Measurements from ENCODE around the gene SLC30A3.
A peak's percentile ranks its signal among the peaks of the same experiment; 100 is the strongest.

SLC30A3 gene

GRCh38 chr2:27236626-27237025 lies 26.2 kb downstream of the SLC30A3 start:
- H3K36me3 ChIP-seq (ENCODE audit: control insufficient read depth, insufficient read depth, low read length), result peaks cover 65% of the 10 kb centered on the region
- H3K4me1 ChIP-seq (ENCODE audit: control insufficient read depth, insufficient read depth, low read length), result no peaks in the 10 kb centered on the region
- H3K27ac ChIP-seq (ENCODE audit: low read depth, low read length), result no peak overlapping the region
- H3K9ac ChIP-seq (ENCODE audit: low read length), result no peak overlapping the region
- no peaks in the 10 kb centered on the region for H3K27me3 ChIP-seq (ENCODE audit: control insufficient read depth, insufficient read depth, low read length)
- H3K4me3 ChIP-seq (ENCODE audit: low read length), result no peak overlapping the region

DNA sequence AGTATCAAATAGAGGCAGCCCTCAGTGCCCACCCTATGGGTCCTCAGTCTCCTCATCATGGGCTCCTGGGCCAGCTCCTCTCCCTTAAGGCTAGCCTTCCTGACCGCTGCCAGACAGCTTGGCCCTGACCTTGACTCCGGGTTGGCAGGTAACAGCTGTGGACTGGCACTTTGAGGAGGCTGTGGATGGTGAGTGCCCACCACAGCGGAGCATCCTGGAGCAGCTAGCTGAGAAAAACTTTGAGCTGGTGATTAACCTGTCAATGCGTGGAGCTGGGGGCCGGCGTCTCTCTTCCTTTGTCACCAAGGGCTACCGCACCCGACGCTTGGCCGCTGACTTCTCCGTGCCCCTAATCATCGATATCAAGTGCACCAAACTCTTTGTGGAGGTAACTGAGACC lies 26.7 kb downstream of the SLC30A3 start:
- Histone ChIP-seq H3K36me3 (ENCODE audit: control insufficient read depth, insufficient read depth, low read length) (peaks cover 64% of the 10 kb centered on the region), H3K27ac (ENCODE audit: low read depth, low read length) (no peak overlapping the region), H3K9ac (ENCODE audit: low read length) (no peak overlapping the region), H3K27me3 (ENCODE audit: control insufficient read depth, insufficient read depth, low read length) (no peaks in the 10 kb centered on the region), H3K4me1 (ENCODE audit: control insufficient read depth, insufficient read depth, low read length) (no peaks in the 10 kb centered on the region), H3K4me3 (ENCODE audit: low read length) (no peak overlapping the region)

DNA sequence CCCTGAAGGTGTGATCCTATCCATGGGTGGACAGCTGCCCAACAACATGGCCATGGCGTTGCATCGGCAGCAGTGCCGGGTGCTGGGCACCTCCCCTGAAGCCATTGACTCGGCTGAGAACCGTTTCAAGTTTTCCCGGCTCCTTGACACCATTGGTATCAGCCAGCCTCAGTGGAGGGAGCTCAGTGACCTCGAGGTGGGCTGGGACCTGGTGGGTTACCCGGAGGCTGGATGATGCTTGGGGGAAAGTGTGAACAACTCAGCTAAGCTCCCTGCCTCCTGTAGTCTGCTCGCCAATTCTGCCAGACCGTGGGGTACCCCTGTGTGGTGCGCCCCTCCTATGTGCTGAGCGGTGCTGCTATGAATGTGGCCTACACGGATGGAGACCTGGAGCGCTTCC lies 29.5 kb downstream of the SLC30A3 start:
- Histone ChIP-seq H3K4me1 (ENCODE audit: control insufficient read depth, insufficient read depth, low read length) (no peaks in the 10 kb centered on the region), H3K9ac (ENCODE audit: low read length) (no peak overlapping the region), H3K27ac (ENCODE audit: low read depth, low read length) (no peak overlapping the region), H3K36me3 (ENCODE audit: control insufficient read depth, insufficient read depth, low read length) (peaks cover 54% of the 10 kb centered on the region), H3K27me3 (ENCODE audit: control insufficient read depth, insufficient read depth, low read length) (no peaks in the 10 kb centered on the region), H3K4me3 (ENCODE audit: low read length) (no peak overlapping the region)

GRCh38 chr2:27231921-27232320 lies 30.9 kb downstream of the SLC30A3 start:
- Histone ChIP-seq H3K36me3 (ENCODE audit: control insufficient read depth, insufficient read depth, low read length) (peaks cover 49% of the 10 kb centered on the region), H3K4me1 (ENCODE audit: control insufficient read depth, insufficient read depth, low read length) (no peaks in the 10 kb centered on the region), H3K4me3 (ENCODE audit: low read length) (no peak overlapping the region), H3K27me3 (ENCODE audit: control insufficient read depth, insufficient read depth, low read length) (no peaks in the 10 kb centered on the region), H3K27ac (ENCODE audit: low read depth, low read length) (no peak overlapping the region), H3K9ac (ENCODE audit: low read length) (no peak overlapping the region)

DNA sequence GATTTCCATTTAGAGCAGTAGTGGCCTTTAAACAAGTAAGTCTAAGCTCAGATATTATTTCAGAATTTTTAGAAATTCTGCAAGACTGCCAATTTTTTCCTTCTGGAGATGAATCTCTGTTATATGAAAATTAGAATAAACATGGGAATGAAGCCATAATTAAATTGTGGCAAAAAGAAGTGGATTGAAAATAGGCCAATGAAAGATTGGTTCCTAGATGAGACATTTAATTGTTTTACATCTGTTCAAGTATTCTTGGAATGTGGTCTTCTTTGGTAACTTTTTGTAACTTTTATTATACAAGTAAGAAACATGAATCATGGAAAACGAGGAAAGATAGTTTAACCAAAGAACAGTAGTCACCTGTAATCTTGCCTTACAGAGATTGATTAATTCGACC lies 35.3 kb downstream of the SLC30A3 start:
- Histone ChIP-seq H3K9ac (ENCODE audit: low read length) (no peak overlapping the region), H3K27ac (ENCODE audit: low read depth, low read length) (no peak overlapping the region), H3K4me1 (ENCODE audit: control insufficient read depth, insufficient read depth, low read length) (no peaks in the 10 kb centered on the region), H3K4me3 (ENCODE audit: low read length) (no peak overlapping the region), H3K27me3 (ENCODE audit: control insufficient read depth, insufficient read depth, low read length) (no peaks in the 10 kb centered on the region), H3K36me3 (ENCODE audit: control insufficient read depth, insufficient read depth, low read length) (peaks cover 52% of the 10 kb centered on the region)

DNA sequence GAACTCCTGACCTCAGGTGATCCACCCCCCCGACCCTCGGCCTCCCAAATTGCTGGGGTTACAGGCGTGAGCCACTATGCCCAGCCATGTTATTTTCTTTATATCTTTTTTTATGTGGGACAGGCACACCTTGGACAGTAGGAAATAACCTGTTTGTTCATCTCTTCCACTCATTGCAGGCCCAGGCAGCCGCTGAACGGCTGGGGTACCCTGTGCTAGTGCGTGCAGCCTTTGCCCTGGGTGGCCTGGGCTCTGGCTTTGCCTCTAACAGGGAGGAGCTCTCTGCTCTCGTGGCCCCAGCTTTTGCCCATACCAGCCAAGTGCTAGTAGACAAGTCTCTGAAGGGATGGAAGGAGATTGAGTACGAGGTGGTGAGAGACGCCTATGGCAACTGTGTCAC lies 37.3 kb downstream of the SLC30A3 start:
- H3K36me3 ChIP-seq (ENCODE audit: control insufficient read depth, insufficient read depth, low read length), result peaks cover 39% of the 10 kb centered on the region
- no peaks in the 10 kb centered on the region for H3K4me1 ChIP-seq (ENCODE audit: control insufficient read depth, insufficient read depth, low read length)
- H3K4me3 ChIP-seq (ENCODE audit: low read length), result no peak overlapping the region

DNA sequence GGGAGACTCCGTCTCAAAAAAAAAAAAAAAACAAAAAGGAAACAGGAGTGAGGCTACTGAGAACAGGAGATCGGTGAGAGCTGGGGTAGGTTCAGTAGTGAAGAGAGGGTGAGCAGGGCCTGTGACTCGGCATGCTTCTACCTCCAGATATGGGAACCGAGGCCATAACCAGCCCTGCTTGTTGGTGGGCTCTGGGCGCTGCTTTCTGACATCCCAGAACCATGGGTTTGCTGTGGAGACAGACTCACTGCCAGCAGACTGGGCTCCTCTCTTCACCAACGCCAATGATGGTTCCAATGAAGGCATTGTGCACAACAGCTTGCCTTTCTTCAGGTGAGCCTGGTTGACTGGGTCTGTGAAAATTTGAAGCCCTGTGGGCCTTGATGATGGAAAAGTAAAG lies 39.4 kb downstream of the SLC30A3 start:
- H3K4me1 ChIP-seq (ENCODE audit: control insufficient read depth, insufficient read depth, low read length), result no peaks in the 10 kb centered on the region
- H3K27ac ChIP-seq (ENCODE audit: low read depth, low read length), result no peak overlapping the region
- H3K36me3 ChIP-seq (ENCODE audit: control insufficient read depth, insufficient read depth, low read length), result peaks cover 39% of the 10 kb centered on the region
- no peaks in the 10 kb centered on the region for H3K27me3 ChIP-seq (ENCODE audit: control insufficient read depth, insufficient read depth, low read length)
- no peak overlapping the region for H3K4me3 ChIP-seq (ENCODE audit: low read length)
- no peak overlapping the region for H3K9ac ChIP-seq (ENCODE audit: low read length)

More for the DNA sequence above, 37.3 kb downstream of the SLC30A3 start:
- no peak overlapping the region for H3K27ac ChIP-seq (ENCODE audit: low read depth, low read length)
- H3K9ac ChIP-seq (ENCODE audit: low read length), result no peak overlapping the region
- no peaks in the 10 kb centered on the region for H3K27me3 ChIP-seq (ENCODE audit: control insufficient read depth, insufficient read depth, low read length)

DNA sequence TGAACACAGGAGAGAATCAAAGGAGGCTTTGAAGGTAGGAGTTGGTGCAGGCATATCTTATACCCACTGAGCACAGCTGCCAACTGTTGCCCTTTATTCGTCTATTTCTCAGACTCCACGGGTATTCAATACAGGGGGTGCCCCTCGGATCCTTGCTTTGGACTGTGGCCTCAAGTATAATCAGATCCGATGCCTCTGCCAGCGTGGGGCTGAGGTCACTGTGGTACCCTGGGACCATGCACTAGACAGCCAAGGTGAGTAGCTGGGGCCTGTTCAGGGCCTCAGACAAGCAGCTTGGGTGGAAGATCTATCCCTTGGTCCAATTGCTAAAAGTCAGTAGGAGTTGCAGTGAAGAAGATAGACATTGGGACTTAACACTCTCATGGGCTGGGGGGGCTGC lies 40.4 kb downstream of the SLC30A3 start:
- H3K9ac ChIP-seq (ENCODE audit: low read length), result no peak overlapping the region
- no peak overlapping the region for H3K4me3 ChIP-seq (ENCODE audit: low read length)
- no peaks in the 10 kb centered on the region for H3K4me1 ChIP-seq (ENCODE audit: control insufficient read depth, insufficient read depth, low read length)
- H3K27me3 ChIP-seq (ENCODE audit: control insufficient read depth, insufficient read depth, low read length), result no peaks in the 10 kb centered on the region
- peaks cover 39% of the 10 kb centered on the region for H3K36me3 ChIP-seq (ENCODE audit: control insufficient read depth, insufficient read depth, low read length)
- H3K27ac ChIP-seq (ENCODE audit: low read depth, low read length), result no peak overlapping the region

DNA sequence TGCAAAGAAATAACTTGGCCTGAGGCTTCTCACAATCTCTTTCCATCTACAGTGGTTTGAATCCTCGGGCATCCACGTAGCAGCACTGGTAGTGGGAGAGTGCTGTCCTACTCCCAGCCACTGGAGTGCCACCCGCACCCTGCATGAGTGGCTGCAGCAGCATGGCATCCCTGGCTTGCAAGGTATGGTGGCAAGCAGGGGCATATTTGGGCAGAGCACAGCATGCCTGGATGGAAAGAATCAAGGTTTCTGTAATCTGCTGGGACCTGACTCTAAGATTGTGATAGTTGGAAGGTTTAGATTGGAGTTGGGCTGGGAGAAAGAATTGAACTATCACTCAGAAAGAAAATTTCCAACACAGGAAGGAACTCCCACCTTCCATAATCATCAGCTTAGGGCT lies 41.7 kb downstream of the SLC30A3 start:
- Histone ChIP-seq H3K27ac (ENCODE audit: low read depth, low read length) (no peak overlapping the region), H3K9ac (ENCODE audit: low read length) (no peak overlapping the region), H3K36me3 (ENCODE audit: control insufficient read depth, insufficient read depth, low read length) (peaks cover 29% of the 10 kb centered on the region), H3K4me3 (ENCODE audit: low read length) (no peak overlapping the region), H3K4me1 (ENCODE audit: control insufficient read depth, insufficient read depth, low read length) (peaks cover 3% of the 10 kb centered on the region), H3K27me3 (ENCODE audit: control insufficient read depth, insufficient read depth, low read length) (no peaks in the 10 kb centered on the region)

GRCh38 chr2:27220091-27220490 lies 42.8 kb downstream of the SLC30A3 start:
- Histone ChIP-seq H3K27me3 (ENCODE audit: control insufficient read depth, insufficient read depth, low read length) (no peaks in the 10 kb centered on the region), H3K4me1 (ENCODE audit: control insufficient read depth, insufficient read depth, low read length) (peaks cover 3% of the 10 kb centered on the region), H3K27ac (ENCODE audit: low read depth, low read length) (no peak overlapping the region), H3K36me3 (ENCODE audit: control insufficient read depth, insufficient read depth, low read length) (peaks cover 29% of the 10 kb centered on the region), H3K9ac (ENCODE audit: low read length) (no peak overlapping the region), H3K4me3 (ENCODE audit: low read length) (no peak overlapping the region)

DNA sequence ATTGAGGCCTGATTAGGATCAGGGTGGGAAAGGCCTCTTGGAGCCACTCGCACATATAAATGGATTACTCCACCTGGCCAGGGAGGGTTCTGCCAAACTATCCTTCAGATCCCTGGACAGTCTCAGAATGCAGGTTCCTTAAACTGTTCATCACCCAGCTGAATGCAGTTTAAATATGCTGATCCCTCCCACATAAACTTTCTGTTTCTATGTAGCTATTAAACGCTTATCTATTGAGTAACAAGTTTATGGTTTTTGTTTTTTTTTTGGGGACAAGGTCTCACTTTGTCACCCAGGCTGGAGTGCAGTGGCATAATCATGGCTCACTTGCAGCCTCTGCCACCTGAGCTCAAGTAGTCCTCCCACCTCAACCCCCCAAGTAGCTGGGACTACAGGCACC lies 43.8 kb downstream of the SLC30A3 start:
- no peak overlapping the region for H3K9ac ChIP-seq (ENCODE audit: low read length)
- no peak overlapping the region for H3K4me3 ChIP-seq (ENCODE audit: low read length)
- peaks cover 21% of the 10 kb centered on the region for H3K36me3 ChIP-seq (ENCODE audit: control insufficient read depth, insufficient read depth, low read length)
- H3K27ac ChIP-seq (ENCODE audit: low read depth, low read length), result no peak overlapping the region
- peaks cover 3% of the 10 kb centered on the region for H3K4me1 ChIP-seq (ENCODE audit: control insufficient read depth, insufficient read depth, low read length)
- no peaks in the 10 kb centered on the region for H3K27me3 ChIP-seq (ENCODE audit: control insufficient read depth, insufficient read depth, low read length)

- Histone ChIP-seq H3K4me1 (ENCODE audit: control insufficient read depth, insufficient read depth, low read length) (peaks cover 3% of the 10 kb centered on the region), H3K36me3 (ENCODE audit: control insufficient read depth, insufficient read depth, low read length) (peaks cover 17% of the 10 kb centered on the region), H3K4me3 (ENCODE audit: low read length) (no peak overlapping the region), H3K27me3 (ENCODE audit: control insufficient read depth, insufficient read depth, low read length) (no peaks in the 10 kb centered on the region), H3K9ac (ENCODE audit: low read length) (no peak overlapping the region), H3K27ac (ENCODE audit: low read depth, low read length) (no peak overlapping the region)
Measured at GRCh38 chr2:27218614-27219013, 44.2 kb downstream of the SLC30A3 start.

DNA sequence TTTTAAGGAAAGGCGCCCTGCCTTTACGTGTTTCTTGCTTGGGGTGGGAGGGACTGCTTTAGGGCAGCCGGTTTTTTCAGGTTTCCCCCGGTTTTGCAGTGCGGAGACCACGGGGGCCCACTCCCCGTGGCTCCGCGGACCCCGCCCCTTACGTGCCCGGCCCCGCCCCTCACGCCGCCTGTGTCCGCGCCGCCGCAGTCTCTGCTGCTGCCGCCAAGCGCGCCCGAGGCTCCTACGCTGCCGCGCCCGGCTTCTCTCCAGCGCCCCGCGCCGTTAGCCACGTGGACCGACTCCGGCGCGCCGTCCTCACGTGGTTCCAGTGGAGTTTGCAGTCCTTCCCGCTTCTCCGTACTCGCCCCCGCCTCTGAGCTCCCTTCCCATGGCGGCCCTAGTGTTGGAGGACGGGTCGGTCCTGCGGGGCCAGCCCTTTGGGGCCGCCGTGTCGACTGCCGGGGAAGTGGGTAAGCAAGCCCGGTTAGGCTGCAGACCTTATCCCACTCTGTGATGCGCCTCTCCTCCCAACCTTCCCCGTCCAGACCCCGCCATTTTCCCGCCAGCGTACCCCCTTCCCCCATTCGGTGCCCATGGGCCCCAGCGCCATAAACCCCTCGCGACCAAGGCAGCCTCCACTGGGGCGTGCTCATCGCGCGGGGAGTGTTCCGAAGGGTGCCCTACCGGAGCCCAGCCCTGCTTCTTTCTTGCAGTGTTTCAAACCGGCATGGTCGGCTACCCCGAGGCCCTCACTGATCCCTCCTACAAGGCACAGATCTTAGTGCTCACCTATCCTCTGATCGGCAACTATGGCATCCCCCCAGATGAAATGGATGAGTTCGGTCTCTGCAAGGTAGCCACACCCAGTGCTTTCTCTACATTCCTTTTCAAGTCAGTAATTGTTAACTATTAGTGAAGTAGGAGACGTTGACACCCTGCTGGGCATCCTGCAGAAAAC lies 45.4 kb downstream of the SLC30A3 start, which contains the start of gene CAD:
TSS of gene CAD (plus strand) at position 197 of the 949 bp plus-strand sequence. CDS start at position 380, 183 bp downstream.
- Histone ChIP-seq H3K9ac (ENCODE audit: low read length) (peak within 1 kb of the TSS; percentile 27), H3K4me3 (ENCODE audit: low read length) (peak within 1 kb of the TSS; percentile 75), H3K27me3 (ENCODE audit: control insufficient read depth, insufficient read depth, low read length) (no peaks in the 10 kb centered on the region), H3K36me3 (ENCODE audit: control insufficient read depth, insufficient read depth, low read length) (peaks cover 9% of the 10 kb centered on the region), H3K27ac (ENCODE audit: low read depth, low read length) (peak within 1 kb of the TSS; percentile 44), H3K4me1 (ENCODE audit: control insufficient read depth, insufficient read depth, low read length) (peaks cover 10% of the 10 kb centered on the region)
